HCT116 (cell line): ENCODE measurements around the gene STK11. TPM values are rescaled to one million over a fixed set of nuclear protein-coding genes. Genes with fewer than 3 reads are reported as not detected.

Source experiments
- ATAC-seq: fragments of 200-7000 bp; cut with Tn5 transposase; 2 replicates; pipeline ENCODE4 v1.9.1; 2020; ENCODE audit warnings: mild to moderate bottlenecking, moderate library complexity
- BruUV-seq: library from RNA; stranded (reverse); fragments of 400-500 nt; replicated peaks from 2 replicates; lab custom pipeline; 2021; lab: Mats Ljungman, UMichigan
- CTCF ChIA-PET: fragments of 300-600 bp; sonication (Branson Sonifier 250); formaldehyde crosslinking; loops from one replicate; lab custom pipeline; 2021; ENCODE audit warnings: antibody characterized with exemption; lab: Charles Lee
- POLR2A ChIA-PET: fragments of 300-600, 350-600 bp; sonication (Branson Sonifier 250); formaldehyde crosslinking; loops from one replicate; lab custom pipeline; 2021; ENCODE audit warnings: antibody characterized with exemption; lab: Charles Lee
- RAD21 ChIA-PET, 2 experiments: fragments of 300-600 bp; sonication (Branson Sonifier 250); formaldehyde crosslinking; loops; one replicate each; lab custom pipeline; 2023; ENCODE audit warnings: low total read pairs in 2 of 2; ENCODE audit not compliant: uncharacterized antibody in 2 of 2, unreplicated experiment in 2 of 2, low non-redundant PET in 1 of 2; lab: Charles Lee
- DNase-seq: peaks from one replicate; pipeline ENCODE4 v3.0.0-alpha.2; 2010; ENCODE audit warnings: low read depth, low spot score
- H2AFZ ChIP-seq: fragments of 200-600 bp; shearing (Covaris generic), sonication (generic); 2 replicates; pipeline ENCODE4 v1.6.1; 2017; ENCODE audit warnings: low read depth, mixed run types, mixed read lengths, antibody characterized with exemption, low read length; ENCODE audit not compliant: poor library complexity, severe bottlenecking
- H3K27ac ChIP-seq: 2 replicates; pipeline ENCODE4 v1.5.1; 2012; ENCODE audit warnings: low read depth, low read length
- H3K27me3 ChIP-seq: fragments of 200-600 bp; sonication (generic); 2 replicates; pipeline ENCODE4 v1.6.1; 2016; ENCODE audit warnings: mixed run types, low read length, mixed read lengths; ENCODE audit not compliant: insufficient read depth
- H3K36me3 ChIP-seq, 2 experiments: fragments of 200-500 bp in 1 of 2; fragments of 200-600 bp in 1 of 2; sonication (Bioruptor generic) in 1 of 2; sonication (generic) in 1 of 2; 2 replicates each; pipeline versions ENCODE4 v1.5.1 to v1.6.1; 2014 to 2016; ENCODE audit warnings: low read length in 2 of 2, inconsistent platforms in 1 of 2, mixed read lengths in 1 of 2, mixed run types in 1 of 2; ENCODE audit not compliant: insufficient read depth in 2 of 2, control insufficient read depth in 1 of 2
- H3K4me1 ChIP-seq, 2 experiments: fragments of 200-600 bp in 1 of 2; sonication (generic) in 1 of 2; 2 replicates each; pipeline versions ENCODE4 v1.5.1 to v1.6.1; 2012 to 2017; ENCODE audit warnings: low read length in 2 of 2, inconsistent platforms in 1 of 2, mild to moderate bottlenecking in 1 of 2, mixed read lengths in 1 of 2, mixed run types in 1 of 2, moderate library complexity in 1 of 2; ENCODE audit not compliant: insufficient read depth in 2 of 2, control insufficient read depth in 1 of 2
- H3K4me2 ChIP-seq: fragments of 200-600 bp; sonication (generic); 2 replicates; pipeline ENCODE4 v1.6.1; 2017; ENCODE audit warnings: mixed run types, low read length, mixed read lengths
- H3K4me3 ChIP-seq, 2 experiments: fragments of 200-600 bp in 1 of 2; sonication (generic) in 1 of 2; replicated peaks in 1 of 2; 2 replicates each; pipeline ENCODE4 v1.5.1; 2011 to 2016; ENCODE audit warnings: low read length in 2 of 2, control low read depth in 1 of 2, low read depth in 1 of 2, mild to moderate bottlenecking in 1 of 2, mixed read lengths in 1 of 2, mixed run types in 1 of 2
- H3K79me2 ChIP-seq: fragments of 200-600 bp; sonication (generic); 2 replicates; pipeline ENCODE4 v1.6.1; 2017; ENCODE audit warnings: mild to moderate bottlenecking, mixed run types, low read length, moderate library complexity, mixed read lengths; ENCODE audit not compliant: insufficient read depth
- H3K9ac ChIP-seq: fragments of 200-600 bp; sonication (generic); 2 replicates; pipeline ENCODE4 v1.6.1; 2016; ENCODE audit warnings: low read length, mixed read lengths
- H3K9me2 ChIP-seq: fragments of 200-600 bp; sonication (generic), shearing (Covaris generic); 2 replicates; pipeline ENCODE4 v1.6.1; 2017; ENCODE audit warnings: mixed run types, mild to moderate bottlenecking, moderate library complexity; ENCODE audit not compliant: insufficient read depth
- H3K9me3 ChIP-seq, 2 experiments: fragments of 200-500 bp in 1 of 2; fragments of 200-600 bp in 1 of 2; sonication (Bioruptor generic) in 1 of 2; sonication (generic) in 1 of 2; 2 replicates each; pipeline ENCODE4 v1.6.1; 2014 to 2017; ENCODE audit warnings: low read length in 2 of 2, mixed read lengths in 2 of 2, inconsistent platforms in 1 of 2, low read depth in 1 of 2, mild to moderate bottlenecking in 1 of 2, mixed run types in 1 of 2, moderate library complexity in 1 of 2; ENCODE audit not compliant: control insufficient read depth in 1 of 2, insufficient read depth in 1 of 2
- H4K20me1 ChIP-seq: fragments of 200-600 bp; sonication (generic), shearing (Covaris generic); 2 replicates; pipeline ENCODE4 v1.6.1; 2017; ENCODE audit warnings: mixed run types, mild to moderate bottlenecking, moderate library complexity; ENCODE audit not compliant: insufficient read depth
- ELF1 ChIP-seq: IDR thresholded peaks from 2 replicates; pipeline ENCODE4 v1.6.1; 2012; ENCODE audit warnings: low read depth, borderline replicate concordance
- POLR2A ChIP-seq: IDR thresholded peaks from 2 replicates; pipeline ENCODE4 v1.7.0; 2011; ENCODE audit warnings: borderline replicate concordance; ENCODE audit not compliant: insufficient read depth, insufficient read length; ENCODE audit errors: extremely low read depth
- intact Hi-C: fragments of 100-400 bp; cut with micrococcal nuclease; formaldehyde crosslinking; loops from 2 replicates; pipeline ENCODE4 v1.10.0; 2022
- total RNA-seq: library from RNA; stranded (reverse); gene quantifications from one replicate; pipeline ENCODE4 v1.2.1, GENCODE V29; 2021; ENCODE audit not compliant: unreplicated experiment
- TF ChIP-seq, protein P1 (sequence below): IDR thresholded peaks from 2 replicates; pipeline ENCODE4 v1.6.1; 2012; ENCODE audit warnings: low read depth
- TF ChIP-seq, protein P2 (sequence below): IDR thresholded peaks from 2 replicates; pipeline ENCODE4 v1.6.1; 2012

STK11 gene
- total RNA-seq, 1 experiment from 2014 or later: 86.9 TPM

DNA sequence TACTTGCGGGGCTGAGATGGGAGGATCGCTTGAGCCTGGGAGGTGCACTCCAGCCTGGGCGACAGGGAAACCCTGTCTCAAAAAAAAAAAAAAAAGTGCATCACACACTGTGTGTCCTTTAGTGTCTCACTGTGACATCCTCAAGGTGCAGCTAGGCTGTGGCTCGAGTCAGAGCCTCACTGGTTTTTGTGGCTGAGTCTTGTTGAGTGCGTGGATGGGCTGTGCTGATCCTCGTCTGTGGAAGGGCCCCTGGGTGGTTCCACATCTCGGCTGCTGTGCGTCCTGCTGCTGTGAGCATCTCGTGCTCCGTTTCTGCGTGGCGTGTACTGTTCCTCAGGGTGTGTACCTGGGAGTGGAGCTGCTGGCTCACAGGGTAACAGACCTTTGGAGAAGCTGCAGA lies 11.2 kb downstream of the STK11 start:
- Histone ChIP-seq H3K9me3 (no peaks in the 10 kb centered on the region), H4K20me1 (no peaks in the 10 kb centered on the region), H3K9ac (no peak overlapping the region), H3K79me2 (peaks cover 84% of the 10 kb centered on the region), H3K27ac (0 out of 2 replicates have a peak overlapping the region, but pooled peaks have one; percentile 32), H3K4me3 (no peak overlapping the region), H3K36me3 (peaks cover 4 to 14% of the 10 kb centered on the region in 2 experiments; a peak in 2 of 4 replicates), H3K4me2 (no peak overlapping the region), H2AFZ (no peak overlapping the region), H3K9me2 (no peaks in the 10 kb centered on the region), H3K4me1 (peaks cover 13 to 49% of the 10 kb centered on the region in 2 experiments), H3K27me3 (no peaks in the 10 kb centered on the region)
- ChIA-PET CTCF (interaction anchor here (1.2 to 2.3 kb wide), 4 partner anchors 11 to 103 kb away, joined by 3 to 5 read pairs (median 4); no protein-coding TSS in a partner anchor), POLR2A (interaction anchor here (1.4 kb wide), 1 partner anchor 52 kb away, joined by 5 read pairs; the partner anchor contains the start of gene CIRBP), RAD21 (interaction anchor here in 1 of 2 experiments (0.6 kb wide), 1 partner anchor 8 kb away, joined by 3 read pairs; no protein-coding TSS in a partner anchor)
- TF ChIP-seq, protein P1, sequence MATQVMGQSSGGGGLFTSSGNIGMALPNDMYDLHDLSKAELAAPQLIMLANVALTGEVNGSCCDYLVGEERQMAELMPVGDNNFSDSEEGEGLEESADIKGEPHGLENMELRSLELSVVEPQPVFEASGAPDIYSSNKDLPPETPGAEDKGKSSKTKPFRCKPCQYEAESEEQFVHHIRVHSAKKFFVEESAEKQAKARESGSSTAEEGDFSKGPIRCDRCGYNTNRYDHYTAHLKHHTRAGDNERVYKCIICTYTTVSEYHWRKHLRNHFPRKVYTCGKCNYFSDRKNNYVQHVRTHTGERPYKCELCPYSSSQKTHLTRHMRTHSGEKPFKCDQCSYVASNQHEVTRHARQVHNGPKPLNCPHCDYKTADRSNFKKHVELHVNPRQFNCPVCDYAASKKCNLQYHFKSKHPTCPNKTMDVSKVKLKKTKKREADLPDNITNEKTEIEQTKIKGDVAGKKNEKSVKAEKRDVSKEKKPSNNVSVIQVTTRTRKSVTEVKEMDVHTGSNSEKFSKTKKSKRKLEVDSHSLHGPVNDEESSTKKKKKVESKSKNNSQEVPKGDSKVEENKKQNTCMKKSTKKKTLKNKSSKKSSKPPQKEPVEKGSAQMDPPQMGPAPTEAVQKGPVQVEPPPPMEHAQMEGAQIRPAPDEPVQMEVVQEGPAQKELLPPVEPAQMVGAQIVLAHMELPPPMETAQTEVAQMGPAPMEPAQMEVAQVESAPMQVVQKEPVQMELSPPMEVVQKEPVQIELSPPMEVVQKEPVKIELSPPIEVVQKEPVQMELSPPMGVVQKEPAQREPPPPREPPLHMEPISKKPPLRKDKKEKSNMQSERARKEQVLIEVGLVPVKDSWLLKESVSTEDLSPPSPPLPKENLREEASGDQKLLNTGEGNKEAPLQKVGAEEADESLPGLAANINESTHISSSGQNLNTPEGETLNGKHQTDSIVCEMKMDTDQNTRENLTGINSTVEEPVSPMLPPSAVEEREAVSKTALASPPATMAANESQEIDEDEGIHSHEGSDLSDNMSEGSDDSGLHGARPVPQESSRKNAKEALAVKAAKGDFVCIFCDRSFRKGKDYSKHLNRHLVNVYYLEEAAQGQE: no peak
- TF ChIP-seq POLR2A (no peak), ELF1 (no peak)
- TF ChIP-seq, protein P2, sequence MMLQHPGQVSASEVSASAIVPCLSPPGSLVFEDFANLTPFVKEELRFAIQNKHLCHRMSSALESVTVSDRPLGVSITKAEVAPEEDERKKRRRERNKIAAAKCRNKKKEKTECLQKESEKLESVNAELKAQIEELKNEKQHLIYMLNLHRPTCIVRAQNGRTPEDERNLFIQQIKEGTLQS: no peak
- DNase-seq (no peak), ATAC-seq (no peak)
- intact Hi-C loops: no loop called here
- BruUV-seq: no TSS peak
